Activated effector memory CD4-positive, alpha-beta T cell treated with anti-CD3 and anti-CD28 coated beads, Interleukin-2, amount 50 U/mL, for 16 hours (primary cell): ENCODE results near the gene SIRPA.
"Not testable (repeated sequence)": the region's sequence is repeated elsewhere in the genome, so short reads cannot be mapped to it uniquely, and the experiment has no call there.

ENCODE experiments used
- DNase-seq: peaks from one replicate; pipeline ENCODE4 v3.0.0-alpha.2; 2020

SIRPA gene

DNA sequence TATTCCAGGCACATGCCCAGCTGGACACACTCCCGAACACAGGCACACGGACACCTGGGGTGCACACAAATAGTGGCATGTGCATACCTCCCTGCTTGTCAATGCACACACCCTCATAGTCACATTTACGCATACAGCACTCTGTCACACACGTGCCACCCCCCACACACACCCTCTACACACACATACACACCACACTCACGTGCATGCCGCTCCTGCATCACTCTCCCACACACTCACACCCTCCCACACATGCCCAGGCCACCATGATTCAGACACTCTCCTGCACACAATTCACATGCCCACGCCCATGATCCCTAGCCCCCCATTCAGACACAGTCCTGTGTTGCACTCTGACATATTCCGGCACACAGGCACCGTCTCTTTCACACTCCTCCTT is 13.0 kb downstream of the SIRPA start:
- no peak for DNase-seq

DNA sequence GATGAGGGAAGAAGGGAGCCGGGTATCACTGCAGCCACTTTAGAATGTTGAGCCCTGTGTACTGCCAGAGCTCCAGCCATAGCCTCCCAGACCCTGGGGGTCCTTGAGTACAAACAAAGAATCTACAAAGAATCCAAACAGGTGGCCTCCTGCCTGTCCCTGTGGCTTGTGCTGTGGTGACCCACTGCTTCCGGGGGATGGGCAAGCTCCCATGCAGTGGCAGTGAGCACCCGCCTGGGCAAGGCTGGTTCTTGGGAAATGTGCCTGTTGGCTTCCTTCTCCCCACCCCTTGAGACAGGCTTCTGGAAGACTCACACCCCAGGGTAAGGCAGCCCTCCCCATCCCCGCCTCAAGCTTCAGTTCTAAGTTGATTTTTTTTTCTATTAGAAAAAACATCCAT is 13.9 kb downstream of the SIRPA start:
- DNase-seq, result no peak

GRCh38 chr20:1911536-1911935 is 16.3 kb downstream of the SIRPA start:
- DNase-seq, result no peak

DNA sequence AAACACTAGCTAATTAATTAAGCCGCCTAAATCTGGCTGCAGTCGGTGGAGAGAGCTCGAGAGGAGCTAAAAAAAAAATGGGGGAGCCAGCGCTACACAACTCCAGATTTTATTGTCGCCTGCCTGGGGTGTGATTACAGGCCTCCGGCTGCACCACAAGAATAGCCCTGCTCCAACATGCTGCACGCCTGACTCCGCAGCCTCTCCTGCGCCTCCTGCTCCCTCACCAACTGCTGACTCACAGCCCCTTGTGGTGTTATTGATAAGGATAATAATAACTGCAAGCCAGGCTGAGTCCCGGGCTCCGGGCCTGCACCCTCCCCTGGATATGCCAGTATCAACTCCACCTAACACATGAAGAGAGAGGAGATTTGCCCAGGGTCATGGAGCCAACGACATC is 16.8 kb downstream of the SIRPA start:
- DNase-seq, result no peak

GRCh38 chr20:1912646-1913045 is 17.4 kb downstream of the SIRPA start:
- no peak for DNase-seq

- not testable (repeated sequence) for DNase-seq
Measured at GRCh38 chr20:1915233-1915632, 20.0 kb downstream of the SIRPA start.

DNA sequence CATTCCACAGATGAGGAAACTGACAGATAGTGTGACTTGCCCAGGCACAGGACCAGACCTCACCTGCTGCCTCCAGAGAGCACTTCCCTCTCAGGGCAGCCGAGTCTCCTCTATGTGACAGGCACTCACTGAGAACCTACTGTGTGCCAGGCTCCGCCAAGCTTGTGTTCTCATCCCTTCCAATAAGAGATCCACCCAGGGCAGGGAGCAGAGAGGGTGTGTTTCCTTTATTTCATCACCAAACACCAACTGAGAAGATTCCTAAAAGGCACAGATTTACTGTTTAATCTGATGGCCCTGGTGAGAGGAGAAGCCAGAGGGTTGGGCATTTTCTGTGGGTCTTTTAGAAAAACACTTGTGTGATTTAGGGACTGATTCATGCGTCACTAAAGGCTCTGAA is 20.5 kb downstream of the SIRPA start:
- no peak for DNase-seq

DNA sequence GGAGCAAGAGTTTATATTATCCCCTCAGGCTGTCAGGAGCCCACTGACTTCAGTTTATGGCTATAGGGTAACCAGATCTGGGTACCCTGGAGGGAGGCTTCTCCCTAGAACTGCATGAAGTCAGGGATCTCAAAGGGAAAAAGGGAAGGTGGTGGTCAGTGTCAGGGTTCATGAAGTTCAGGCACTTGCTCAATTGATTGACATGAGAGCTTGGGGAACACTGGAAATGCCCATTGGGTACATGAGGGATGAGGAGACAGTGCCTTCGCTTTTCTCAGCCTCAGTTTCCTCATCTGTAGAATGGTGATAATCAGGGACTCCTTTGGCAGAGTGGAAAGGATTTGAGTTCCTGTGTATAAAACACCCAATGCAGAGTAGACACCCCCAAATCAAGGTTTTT is 22.6 kb downstream of the SIRPA start:
- DNase-seq, result no peak

DNA sequence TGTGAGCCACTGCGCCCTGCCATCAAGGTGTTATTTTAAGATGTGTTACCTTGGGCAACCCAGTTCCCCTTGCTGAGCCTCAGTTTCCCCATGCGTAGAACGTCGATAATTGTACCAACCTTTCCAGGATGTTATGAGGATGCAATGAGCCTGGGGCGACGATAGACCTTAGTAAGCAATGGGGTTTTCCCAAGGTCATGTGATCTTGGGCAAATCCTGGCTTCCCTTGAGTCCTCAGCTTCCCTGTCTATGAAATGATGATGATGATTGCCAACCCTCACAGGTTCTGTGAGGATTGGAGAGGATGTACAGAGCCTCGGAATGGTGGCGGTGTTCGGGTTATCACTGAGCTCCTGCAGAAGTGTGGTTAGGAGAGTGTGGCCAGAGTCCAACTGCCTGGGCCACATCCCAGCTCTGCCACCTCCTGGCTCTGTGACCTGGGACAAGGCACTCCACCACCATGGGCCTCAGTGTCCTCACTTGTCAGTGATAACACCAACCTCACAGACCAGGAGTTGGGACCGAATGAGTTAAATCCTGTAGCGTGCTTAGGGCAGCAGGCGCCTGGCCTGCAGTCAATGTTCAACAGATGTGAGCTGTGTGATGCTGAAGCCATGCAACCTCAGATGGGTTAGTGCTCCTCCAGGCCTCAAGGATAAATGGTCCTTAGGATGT is 23.4 kb downstream of the SIRPA start:
- DNase-seq, result no peak

- no peak for DNase-seq
Measured at GRCh38 chr20:1920252-1920651, 25.0 kb downstream of the SIRPA start.

DNA sequence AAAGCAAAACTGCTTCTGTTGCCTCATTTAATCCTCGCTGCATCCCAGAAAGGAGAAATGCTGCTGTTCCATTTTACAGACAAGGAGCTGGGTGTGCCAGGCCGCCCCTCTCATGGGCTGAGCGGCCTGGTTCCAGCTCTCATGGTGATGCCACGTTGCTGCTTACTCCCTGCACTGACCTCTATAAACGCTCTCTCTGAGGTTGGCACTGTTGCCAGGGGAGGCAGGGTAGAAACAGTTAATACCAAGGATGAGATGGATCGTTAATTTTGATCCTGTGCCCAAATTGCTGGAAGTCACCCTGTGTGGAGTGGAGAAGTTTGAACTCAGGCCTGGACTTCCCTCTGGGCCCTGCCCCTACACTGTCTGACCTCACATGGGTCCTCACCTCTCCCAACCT is 25.6 kb downstream of the SIRPA start:
- no peak for DNase-seq

GRCh38 chr20:1921985-1922384 is 26.8 kb downstream of the SIRPA start:
- not testable (repeated sequence) for DNase-seq

- no peak for DNase-seq
Measured at GRCh38 chr20:1922786-1923185, 27.6 kb downstream of the SIRPA start.

GRCh38 chr20:1924910-1925861 is 30.0 kb downstream of the SIRPA start:
- no peak for DNase-seq

GRCh38 chr20:1926237-1926636 is 31.0 kb downstream of the SIRPA start:
- no peak for DNase-seq

DNA sequence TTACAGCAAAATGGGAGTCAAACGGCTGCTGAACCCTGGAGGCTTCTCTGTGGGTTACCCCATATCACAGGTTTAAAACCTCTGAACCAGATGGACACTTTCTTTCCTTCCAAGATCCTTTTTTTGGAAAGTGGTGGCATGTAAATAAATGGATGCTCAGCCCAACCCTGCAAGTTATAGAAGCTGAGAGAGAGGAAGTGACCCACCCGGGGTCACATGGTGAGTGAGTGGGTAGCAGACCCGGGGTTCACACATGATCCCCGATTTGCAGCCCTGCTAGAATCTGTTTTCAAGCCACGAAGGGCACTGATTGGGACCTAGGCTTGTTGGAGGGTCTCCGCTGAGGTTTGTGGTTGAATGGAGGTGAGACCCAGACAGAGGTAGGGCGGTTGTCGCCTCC is 32.0 kb downstream of the SIRPA start:
- DNase-seq, result no peak

- DNase-seq, result no peak
Measured at GRCh38 chr20:1928154-1928553, 32.9 kb downstream of the SIRPA start.

GRCh38 chr20:1928782-1929181 is 33.6 kb downstream of the SIRPA start:
- DNase-seq, result no peak

GRCh38 chr20:1929460-1929859 is 34.3 kb downstream of the SIRPA start:
- no peak for DNase-seq

GRCh38 chr20:1930165-1930564 is 35.0 kb downstream of the SIRPA start:
- no peak for DNase-seq

DNA sequence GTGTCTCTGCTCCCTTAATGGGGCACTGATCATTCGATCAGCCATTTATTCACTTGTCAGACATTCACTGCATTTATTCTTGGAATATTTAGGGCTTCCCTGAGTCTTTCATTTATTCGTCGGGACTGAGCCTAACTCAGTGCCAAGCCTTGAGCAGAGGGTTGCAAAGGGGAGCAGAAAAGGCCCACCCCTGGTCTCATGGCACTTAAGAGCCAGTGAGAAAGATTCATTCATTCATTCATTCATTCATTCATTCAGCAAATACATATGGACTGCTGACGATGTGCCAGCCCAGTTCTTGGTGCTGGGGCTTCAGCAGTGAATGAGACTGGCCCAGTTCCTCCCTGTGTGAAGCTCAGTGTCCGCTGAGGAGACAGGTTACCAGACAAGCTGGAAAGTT is 36.6 kb downstream of the SIRPA start:
- DNase-seq, result no peak

- no peak for DNase-seq
Measured at GRCh38 chr20:1932971-1933370, 37.8 kb downstream of the SIRPA start.

- DNase-seq, result no peak
Measured at GRCh38 chr20:1933465-1933870, 38.3 kb downstream of the SIRPA start.

- no peak for DNase-seq
Measured at GRCh38 chr20:1934156-1934555, 38.9 kb downstream of the SIRPA start.
